ENCODE data around the gene UCN.
"Not testable (repeated sequence)": the region's sequence is repeated elsewhere in the genome, so short reads cannot be mapped to it uniquely, and the experiment has no call there.

UCN gene

DNA sequence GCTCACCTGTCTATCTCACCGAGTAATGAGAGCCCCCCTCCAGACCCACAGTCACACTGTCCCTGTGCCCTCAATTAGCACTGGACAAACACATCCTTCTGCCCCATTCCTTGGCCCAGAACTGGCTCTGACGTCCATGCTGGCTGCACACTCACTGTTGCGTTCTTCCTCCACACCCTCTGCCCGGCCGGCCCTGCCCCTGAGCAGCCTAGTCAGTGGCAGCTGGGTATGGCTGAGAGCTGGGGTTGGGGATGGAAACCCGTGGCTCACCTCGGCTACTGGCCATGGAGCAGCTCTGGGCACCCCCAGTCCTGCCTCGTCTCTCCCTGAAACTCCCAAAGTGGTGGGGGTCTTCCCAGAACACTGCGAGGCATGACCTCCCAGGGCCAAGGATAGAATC is 6.5 kb upstream of the UCN start:
- DNase-seq (ENCODE audit: low read depth in 2 of 2), result no peak

DNA sequence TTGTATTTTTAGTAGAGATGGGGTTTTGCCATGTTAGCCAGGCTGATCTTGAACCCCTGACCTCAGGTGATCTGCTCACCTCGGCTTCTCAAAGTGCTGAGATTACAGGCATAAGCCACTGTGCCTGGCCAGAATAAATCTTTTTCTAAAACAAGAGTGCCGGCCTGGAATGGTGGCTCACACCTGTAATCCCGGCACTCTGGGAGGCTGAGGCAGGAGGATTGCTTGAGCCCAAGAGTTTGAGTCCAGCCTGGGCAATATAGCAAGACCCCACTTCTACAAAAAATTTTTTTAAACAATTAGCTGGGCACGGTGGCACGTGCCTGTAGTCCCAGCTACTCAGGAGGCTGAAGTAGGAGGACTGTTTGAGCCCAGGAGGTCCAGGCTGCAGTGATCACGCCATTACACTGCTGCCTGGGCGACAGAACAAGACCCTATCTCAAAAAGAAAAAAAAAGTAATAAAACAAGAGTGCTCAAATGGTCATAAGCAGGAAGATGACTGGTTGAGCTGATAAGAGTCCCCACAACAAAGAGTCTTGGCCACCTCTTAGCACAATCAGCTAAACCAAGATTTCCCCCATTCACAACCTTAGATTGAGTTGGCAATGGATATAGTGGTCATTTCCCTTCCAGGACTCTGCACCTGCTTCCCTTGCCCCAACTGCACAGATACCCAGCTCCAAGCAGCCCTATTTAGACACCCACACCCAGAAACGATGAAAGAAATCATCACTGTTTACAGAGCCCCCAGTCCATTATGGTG is 5.8 kb upstream of the UCN start:
- DNase-seq (ENCODE audit: low read depth in 2 of 2), result no peak

DNA sequence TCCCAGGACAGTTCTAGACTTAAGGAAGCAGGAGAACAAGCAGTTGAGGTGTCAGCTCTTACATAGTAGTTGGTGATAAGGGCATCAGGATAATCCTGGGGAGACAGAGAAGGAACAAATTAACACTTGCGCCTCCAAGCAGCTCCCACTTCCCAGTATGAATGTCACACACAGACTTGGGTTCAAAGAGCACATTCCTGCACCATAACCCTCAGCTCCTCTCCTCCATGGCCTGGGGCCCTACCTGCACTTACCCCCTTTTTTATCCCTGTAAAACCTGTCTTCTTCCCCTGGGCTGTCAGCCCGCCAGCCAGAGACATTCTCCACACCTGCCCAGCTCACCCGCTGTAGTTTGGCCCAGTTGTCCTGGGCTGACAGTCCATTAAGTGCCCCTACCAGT is 3.9 kb upstream of the UCN start:
- DNase-seq (ENCODE audit: low read depth in 2 of 2), result no peak

DNA sequence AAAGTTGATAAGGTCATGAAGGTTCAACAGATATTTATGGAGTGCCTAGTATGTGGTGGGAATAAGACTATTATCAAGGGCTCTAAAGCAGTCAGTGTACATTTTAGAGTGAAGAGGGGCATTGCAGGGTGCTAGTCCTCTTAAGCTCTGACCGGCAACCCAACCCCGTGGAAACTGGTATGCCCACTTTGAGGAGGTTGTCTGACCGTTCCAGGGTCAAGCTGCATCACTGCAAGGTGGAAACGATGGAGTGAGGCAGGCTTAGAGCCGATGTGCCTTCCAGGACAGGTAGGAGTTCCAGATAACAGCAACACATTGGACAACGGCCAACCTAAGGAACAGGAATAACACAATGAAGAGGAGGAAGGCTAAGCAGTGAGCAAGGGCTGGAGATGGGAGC is 1.4 kb upstream of the UCN start:
- no peak for DNase-seq (ENCODE audit: low read depth in 2 of 2)

DNA sequence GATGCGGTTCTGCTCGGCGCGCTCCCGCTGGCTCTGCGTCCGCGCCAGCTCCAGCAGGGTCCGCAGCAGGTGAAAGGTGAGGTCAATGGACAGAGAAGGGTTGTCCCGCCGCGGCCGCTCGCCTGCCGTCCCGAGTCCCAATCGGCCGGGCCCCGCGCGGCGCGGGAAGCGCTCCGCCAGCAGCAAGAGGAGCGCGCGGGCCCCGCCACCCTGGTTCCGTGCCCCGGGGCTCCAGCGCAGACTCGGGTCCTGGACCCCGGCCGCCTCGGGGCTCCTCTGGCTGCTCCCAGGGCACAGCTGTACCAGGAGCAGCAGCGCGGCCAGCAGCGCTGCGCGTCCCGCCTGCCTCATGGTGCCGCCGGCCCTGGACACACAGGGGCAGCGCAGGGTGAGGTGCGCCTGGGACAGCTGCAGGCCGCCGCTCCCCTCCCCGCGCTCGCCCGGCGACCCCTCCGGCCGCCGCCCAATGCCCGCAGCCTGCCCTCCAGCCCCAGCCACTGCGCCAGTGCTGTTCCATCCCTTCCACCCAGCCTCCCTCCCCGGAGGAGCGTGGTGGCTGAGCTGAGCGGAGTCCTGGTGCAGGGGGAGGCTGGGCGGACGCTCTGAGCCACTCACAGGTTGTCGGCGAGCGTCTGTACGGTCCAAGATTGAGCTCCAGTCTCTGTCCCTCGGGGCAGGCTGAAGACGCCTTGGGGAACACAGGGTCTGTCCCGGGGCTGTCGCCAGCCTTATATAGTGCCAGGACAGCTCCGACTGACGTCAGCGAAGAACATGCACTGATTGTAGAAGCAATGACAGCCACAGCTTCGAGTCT is 493 bp downstream of the UCN start:
- no peak for DNase-seq (ENCODE audit: low read depth in 2 of 2)

DNA sequence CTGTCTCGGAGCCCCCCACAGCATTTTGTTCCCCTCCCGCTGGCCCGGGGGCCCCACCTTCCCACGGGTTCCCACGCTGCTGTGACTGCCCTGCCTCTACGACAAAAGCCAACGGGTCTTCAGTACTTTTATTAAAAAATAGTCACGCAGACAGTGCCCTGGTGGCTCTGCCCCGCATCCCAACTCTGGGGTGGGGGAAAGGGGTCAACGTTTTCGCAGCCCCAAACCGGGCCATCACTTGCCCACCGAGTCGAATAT is 1.0 kb downstream of the UCN start:
- DNase-seq (ENCODE audit: low read depth in 2 of 2), result no peak

DNA sequence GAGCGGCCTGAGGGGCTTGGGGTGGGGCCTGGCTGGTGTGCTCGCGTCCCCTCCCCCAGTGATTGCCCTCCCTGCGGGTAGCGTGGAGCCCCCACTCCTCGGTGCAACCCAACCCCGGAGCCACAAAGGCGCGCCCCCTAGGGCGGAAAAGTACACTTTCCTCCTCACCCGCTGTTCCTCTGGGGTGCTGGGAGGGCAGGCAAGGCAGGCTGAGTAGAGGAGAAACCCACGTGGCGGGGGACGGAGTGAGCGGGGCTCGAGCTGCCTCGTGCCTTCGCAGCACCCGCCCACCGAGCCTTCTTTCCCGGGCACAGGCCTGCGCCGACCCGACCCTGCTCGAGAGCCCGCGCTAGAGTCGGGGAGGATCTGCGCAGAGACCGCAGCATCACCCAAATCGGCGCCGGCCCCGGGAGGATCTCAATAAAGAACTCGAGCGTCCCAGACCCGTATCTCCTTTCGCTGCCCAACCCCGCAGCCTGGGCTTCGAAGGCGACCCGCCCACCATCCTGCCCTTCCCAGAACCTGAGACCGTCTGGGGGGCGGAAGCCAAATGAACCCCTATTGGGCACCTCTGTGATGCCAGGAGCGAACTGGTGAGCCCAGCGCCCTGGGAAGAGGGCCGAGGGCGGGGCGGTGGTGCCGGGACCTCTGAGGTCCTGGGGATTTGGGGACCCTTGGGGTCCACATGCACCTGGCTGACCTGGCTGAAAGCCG is 1.5 kb downstream of the UCN start:
- DNase-seq (ENCODE audit: low read depth in 2 of 2), result no peak

DNA sequence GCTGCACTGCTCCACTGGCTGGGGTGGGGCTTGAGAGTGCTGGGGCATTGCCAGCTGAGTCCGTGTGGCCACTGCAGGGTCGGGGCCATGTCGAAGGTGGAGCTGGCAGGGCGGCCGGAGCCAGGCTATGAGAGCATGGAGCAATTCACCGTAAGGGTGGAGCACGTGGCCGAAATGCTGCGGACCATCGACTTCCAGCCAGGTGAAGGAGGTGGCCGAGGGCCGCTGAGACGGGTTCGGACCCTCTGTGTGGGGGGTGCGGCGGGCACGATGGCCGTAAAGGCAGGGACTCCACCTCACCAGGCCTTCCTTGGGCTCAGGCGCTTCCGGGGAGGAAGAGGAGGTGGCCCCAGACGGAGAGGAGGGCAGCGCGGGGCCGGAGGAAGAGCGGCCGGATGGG is 2.1 kb downstream of the UCN start:
- DNase-seq (ENCODE audit: low read depth in 2 of 2), result no peak

DNA sequence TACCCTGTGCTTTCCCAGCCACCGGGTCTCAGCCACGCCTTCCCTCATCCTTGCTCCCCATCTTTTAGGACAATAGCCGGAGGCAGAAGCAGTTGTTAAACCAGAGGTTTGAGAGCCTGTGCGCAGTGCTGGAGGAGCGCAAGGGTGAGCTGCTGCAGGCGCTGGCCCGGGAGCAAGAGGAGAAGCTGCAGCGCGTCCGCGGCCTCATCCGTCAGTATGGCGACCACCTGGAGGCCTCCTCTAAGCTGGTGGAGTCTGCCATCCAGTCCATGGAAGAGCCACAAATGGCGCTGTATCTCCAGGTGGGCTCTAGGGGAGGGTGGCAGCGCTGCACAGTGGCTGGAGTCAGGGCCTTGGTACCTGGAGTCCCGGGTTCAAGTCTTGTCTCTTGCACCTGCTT is 2.7 kb downstream of the UCN start:
- DNase-seq (ENCODE audit: low read depth in 2 of 2), result no peak

DNA sequence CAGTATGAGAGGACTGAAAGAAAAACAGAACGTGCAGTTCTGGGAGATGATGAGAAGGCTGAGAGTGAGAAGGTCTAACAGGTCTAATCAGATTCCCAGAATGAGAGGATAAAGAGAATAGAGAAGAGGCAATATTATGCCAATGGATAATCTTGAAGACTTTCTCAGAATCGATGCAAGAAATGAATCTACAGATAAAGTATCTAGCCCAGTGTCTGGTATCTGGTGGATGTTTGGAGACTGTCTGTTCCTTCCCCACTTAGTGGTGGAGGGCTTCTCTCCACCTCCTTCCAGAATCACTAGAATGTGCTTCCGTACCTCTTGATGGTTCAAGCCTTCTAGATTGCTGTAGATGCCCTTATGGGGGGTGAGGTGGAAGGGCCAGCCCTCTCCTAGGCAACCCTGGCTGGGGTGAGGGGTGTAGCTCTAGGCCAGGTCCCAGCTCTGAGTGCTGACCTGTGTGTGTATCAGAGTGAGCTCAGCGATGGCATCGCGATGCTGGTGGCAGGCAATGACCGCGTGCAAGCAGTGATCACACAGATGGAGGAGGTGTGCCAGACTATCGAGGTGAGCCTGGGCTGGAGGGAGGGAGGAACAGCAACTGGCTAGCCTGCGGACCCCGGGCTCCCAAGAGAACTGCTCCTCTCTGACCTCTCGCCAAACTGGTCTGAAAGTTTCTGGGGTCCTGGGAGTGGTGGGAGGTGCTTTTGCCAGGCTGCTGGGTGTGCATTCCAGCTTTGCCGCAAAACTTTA is 3.6 kb downstream of the UCN start:
- DNase-seq (ENCODE audit: low read depth in 2 of 2), result no peak

DNA sequence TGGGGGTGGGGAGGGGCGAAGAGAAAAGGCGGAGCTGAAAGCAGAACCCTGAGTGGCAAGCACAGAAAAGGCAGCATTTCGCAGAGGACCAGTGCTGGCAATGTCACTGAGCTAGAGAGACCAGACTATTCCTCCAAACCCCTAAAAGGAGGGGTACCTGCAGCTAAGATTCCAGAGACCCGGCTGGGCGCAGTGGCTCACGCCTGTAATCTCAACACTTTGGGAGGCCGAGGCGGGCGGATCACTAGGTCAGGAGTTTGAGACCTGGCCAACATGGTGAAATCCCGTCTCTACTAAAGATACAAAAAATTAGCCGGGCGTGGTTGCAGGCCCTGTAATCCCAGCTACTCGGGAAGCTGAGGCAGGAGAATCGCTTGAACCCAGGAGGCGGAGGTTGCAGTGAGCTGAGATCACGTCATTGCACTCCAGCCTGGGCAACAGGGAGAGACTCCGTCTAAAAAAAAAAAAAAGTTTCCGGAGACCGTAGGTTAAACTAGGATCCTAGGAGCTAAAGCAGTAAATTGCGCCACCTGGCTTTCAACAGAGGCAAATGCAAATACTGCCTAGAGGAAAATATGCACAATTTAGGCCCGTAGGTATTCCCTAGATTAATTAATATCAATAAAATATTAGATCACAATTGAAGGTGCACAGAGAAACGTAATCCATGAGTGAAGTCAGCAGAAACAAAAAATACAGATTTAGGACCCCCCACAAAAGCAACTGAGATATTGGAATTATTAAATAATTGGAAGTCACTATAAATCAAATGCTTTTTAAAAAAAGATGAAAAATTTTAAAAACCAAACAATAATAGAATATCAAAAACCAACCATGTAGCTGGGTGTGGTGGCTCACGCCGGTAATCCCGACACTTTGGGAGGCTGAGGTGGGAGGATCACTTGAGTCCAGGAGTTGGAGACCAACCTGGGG is 4.9 kb downstream of the UCN start:
- no peak for DNase-seq (ENCODE audit: low read depth in 2 of 2)

DNA sequence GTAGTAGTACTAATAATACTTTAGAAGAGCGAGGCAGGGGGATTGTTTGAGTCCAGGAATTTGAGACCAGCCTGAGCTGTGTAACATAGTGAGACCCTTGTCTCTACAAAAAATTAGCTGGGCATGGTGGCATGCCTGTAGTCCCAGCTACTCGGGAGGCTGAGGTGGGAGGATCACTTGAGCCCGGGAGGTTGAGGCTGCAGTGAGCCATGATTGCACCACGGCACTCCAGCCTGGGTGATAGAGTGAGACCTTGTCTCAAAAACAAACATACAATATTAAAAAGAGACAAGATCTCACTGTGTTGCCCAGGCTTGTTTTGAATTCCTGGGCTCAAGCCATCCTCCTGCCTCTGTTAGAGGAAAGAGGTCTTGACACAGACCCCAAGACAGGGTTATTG is 7.6 kb downstream of the UCN start:
- not testable (repeated sequence) for DNase-seq (ENCODE audit: low read depth in 2 of 2)

DNA sequence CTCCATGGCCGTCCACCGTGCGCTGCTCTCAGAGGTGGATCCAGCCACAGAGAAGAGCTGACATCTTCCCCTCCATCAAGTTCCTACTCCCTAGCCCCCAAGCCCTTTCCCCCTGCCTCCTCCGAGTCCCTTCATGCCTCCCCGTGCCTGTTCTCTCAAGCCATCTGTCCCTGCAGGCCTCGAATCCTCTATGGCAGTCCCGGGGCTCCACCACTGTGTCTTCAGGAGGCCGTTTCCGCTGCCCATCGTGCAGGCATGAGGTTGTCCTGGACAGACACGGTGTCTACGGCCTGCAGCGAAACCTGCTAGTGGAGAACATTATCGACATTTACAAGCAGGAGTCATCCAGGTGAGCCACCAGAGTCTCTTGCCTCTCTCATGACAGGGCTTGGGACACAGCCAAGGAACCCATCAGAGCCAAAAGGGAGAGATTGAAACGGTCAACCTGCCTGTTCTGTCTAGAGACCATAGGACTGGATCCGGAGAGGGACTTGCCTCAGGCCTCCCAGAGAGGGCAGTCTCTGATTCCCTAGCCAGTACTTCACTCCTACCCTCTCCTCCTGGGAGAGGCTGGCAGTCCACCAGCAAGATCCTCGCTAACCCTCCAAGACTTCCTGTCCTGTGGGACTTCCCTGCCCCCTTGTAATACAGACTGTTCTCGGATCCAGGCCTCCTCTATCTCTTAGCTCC is 9.7 kb downstream of the UCN start:
- no peak for DNase-seq (ENCODE audit: low read depth in 2 of 2)

DNA sequence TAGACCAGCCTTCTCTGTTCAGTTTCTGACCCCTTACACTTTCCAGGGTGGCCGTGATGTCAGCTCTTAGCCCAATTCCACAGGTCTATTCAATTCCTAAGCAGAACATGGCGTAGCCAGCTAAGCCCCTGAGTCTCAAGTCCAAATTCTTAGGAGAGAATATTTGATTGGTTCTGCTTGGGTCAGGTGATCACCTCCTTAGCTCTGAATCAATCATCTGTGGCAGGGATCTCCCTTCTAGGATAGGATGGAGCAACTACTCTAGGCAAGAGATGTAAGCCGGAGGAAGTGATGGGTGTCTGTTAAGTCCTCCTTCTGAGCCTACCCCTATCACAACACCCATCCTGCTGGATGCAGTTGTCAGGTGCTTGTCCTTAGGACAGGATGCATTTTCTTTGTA is 11.1 kb downstream of the UCN start:
- DNase-seq (ENCODE audit: low read depth in 2 of 2), result no peak

DNA sequence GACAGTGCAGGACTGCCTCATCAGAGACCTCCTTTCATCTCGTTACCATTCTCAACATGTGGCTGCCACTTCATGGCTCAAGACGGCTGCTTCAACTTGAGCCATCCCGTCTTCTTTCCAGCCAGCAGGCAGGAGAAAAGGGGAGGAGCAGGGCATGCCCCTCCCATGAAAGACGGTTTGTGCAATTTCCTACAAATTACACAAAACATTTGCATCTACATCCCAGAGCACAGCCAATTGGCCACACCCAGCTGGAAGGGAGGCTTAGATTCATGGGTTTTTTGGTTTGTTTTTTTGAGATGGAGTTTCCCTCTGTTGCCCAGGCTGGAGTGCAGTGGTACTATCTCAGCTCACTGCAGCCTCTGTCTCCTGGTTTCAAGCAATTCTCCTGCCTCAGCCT is 11.8 kb downstream of the UCN start:
- DNase-seq (ENCODE audit: low read depth in 2 of 2), result no peak

DNA sequence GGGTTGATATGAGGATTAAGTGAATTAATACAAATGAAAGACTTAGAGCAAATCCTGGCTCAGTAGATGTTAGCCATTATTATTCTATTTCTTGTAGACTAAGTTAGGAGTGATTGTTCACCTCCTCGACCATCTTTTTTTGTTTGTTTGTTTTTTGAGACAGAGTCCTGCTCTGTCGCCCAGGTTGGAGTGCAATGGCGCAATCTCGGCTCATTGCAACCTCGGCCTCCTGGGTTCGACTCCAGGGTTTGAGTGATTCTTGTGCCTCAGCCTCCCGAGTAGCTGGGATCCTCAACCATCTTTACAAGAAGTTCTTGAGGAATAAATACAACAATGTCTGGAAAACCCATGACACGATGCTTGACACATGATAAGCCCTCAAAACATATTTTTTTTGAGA is 13.3 kb downstream of the UCN start:
- DNase-seq (ENCODE audit: low read depth in 2 of 2), result no peak

DNA sequence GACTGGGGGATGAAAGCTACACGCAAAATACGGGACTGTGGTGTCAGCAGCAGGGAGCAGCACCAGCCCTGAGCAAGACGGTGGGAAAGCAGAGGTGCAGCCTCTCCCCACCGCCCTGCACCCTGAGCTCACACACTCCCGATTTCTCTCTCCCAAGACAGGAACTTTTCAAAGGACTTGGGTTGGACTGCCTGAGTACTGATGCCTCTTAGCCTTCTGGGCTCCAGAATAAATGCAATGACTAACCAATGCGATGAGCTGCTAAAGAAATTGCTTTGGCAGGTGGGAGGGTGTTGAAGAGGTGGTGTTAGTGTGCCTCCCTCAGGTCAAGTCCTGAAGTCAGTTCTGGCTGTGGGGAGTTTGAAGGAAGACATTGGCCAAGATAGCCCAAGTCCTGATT is 16.4 kb downstream of the UCN start:
- no peak for DNase-seq (ENCODE audit: low read depth in 2 of 2)

DNA sequence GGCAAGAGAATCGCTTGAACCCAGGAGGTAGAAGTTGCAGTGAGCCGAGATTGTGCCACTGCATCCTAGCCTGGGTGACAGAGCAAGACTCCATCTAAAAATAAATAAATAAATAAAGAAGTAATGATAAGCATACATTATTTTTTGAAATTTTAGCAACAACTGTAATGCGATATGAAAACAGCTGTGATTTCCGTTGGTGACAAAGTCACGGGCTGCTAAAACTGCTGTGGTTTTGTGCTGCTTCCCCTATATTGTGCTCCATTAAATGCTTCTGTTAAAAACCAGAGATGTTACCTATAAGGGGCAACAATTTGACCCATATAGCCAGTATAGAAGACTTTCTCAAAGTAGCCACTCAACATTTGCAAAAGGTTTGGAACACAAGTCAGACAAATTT is 17.7 kb downstream of the UCN start:
- DNase-seq (ENCODE audit: low read depth in 2 of 2), result no peak

DNA sequence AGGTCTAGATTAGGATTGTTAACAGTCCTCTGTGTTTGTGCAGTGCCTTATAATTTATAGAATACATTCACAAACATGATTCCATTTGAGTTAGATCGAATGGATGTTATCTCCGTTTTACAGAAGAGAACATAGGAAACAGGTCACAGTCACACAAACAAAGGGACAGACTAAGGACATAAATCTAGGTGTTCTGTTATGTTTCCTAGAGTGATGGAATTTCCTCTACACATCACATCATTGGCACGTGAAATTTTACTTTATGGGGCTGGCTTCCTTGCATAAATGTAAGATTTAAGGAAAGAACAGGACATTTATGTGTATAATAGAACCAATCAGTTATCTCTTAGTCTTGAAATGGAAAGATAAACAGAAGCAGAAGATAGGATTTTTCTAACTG is 19.6 kb downstream of the UCN start:
- no peak for DNase-seq (ENCODE audit: low read depth in 2 of 2)

DNA sequence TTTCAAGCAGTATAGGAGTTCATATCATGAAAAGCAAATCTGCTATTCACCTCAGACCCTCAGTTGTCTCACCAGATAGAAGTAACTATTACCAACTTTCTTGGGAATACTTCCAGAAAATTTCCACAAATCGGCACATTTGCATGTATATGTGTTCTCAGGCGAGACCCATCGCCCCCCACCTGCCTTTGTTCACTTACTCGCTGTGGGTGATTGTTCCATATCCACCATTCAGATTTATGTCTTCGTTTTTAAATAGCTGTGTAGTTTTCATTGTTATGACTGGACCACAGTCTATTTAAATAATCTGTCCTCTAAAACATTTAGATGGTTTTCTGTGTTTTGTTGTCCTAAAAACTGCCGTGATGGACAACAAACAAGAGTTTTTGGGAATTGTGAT is 22.8 kb downstream of the UCN start:
- no peak for DNase-seq (ENCODE audit: low read depth in 2 of 2)

DNA sequence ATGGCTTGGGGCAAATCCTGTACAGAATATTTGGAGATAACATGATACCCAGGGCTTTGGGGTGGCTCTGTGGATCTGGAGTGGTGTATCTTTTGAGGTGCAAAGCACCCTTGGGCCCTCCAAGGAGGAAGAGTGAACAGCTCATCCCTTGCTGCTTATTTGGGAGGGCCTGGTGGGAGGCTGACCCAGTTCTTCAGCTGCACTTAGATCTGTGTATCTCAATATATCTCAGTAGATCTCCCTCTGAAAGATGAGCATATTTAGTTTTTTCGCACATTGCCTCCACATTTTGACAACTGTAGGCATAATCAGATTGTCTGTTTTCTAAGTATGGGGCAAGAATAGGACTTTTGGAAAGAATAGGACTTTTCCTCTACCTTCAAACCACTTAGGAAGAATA is 23.2 kb downstream of the UCN start:
- DNase-seq (ENCODE audit: low read depth in 2 of 2), result no peak

All from stimulated activated CD8-positive, alpha-beta memory T cell treated with anti-CD3 and anti-CD28 coated beads, Interleukin-2, amount 100 ng/mL, for 48 hours (primary cell).